Small intestine (tissue), 7 donors: ENCODE data around the gene USP50. TPM values are rescaled to one million over a fixed set of nuclear protein-coding genes. Genes with fewer than 3 reads are reported as not detected.
A peak's percentile ranks its signal among the peaks of the same experiment; 100 is the strongest.
"Not testable (repeated sequence)": the region's sequence is repeated elsewhere in the genome, so short reads cannot be mapped to it uniquely, and the experiment has no call there.

Experiments
- DNase-seq, 2 donors: peaks; one replicate each; pipeline versions ENCODE4 v3.0.0 to v3.0.0-alpha.2; 2013
- FAIRE-seq: peaks from 2 replicates; lab custom pipeline; 2012; peaks lifted over from hg19 to GRCh38; lab: Jason Lieb, UNC
- H3K27ac ChIP-seq, 3 donors: one replicate each; pipeline ENCODE4 v1.5.1; 2013; ENCODE audit warnings: low read length in 2 of 3, mild to moderate bottlenecking in 2 of 3, control low read depth in 1 of 3, inconsistent platforms in 1 of 3, low read depth in 1 of 3, moderate library complexity in 1 of 3
- H3K27me3 ChIP-seq, 3 donors: one replicate each; pipeline ENCODE4 v1.6.1; 2013; ENCODE audit warnings: low read length in 3 of 3, inconsistent platforms in 1 of 3; ENCODE audit not compliant: control insufficient read depth in 3 of 3, insufficient read depth in 3 of 3
- H3K36me3 ChIP-seq, 3 donors: one replicate each; pipeline ENCODE4 v1.6.1; 2013; ENCODE audit warnings: low read length in 3 of 3, inconsistent platforms in 1 of 3, low read depth in 1 of 3, mild to moderate bottlenecking in 1 of 3, moderate library complexity in 1 of 3; ENCODE audit not compliant: control insufficient read depth in 3 of 3, insufficient read depth in 2 of 3
- H3K4me1 ChIP-seq, 3 donors: one replicate each; pipeline ENCODE4 v1.6.1; 2013; ENCODE audit warnings: low read length in 2 of 3, inconsistent platforms in 1 of 3, low read depth in 1 of 3, mild to moderate bottlenecking in 1 of 3, moderate library complexity in 1 of 3; ENCODE audit not compliant: control insufficient read depth in 3 of 3, insufficient read depth in 2 of 3
- H3K4me3 ChIP-seq, 3 donors: one replicate each; pipeline ENCODE4 v1.5.1; 2013; ENCODE audit warnings: low read length in 3 of 3, control low read depth in 1 of 3, inconsistent platforms in 1 of 3, low read depth in 1 of 3, mild to moderate bottlenecking in 1 of 3, moderate library complexity in 1 of 3
- H3K9me3 ChIP-seq, 2 donors: one replicate each; pipeline ENCODE4 v1.6.1; 2013; ENCODE audit warnings: low read depth in 1 of 2, low read length in 1 of 2; ENCODE audit not compliant: control insufficient read depth in 2 of 2, insufficient read depth in 1 of 2
- WGBS, 3 donors: extraction: QIAGEN DNeasy Blood & Tissue Kit; methylation state at CpG; one replicate each; pipeline ENCODE4 v1.1.7; 2013; 5-methylcytosine and 5-hydroxymethylcytosine counted together
- polyA plus RNA-seq, 4 donors: library from polyadenylated mRNA; stranded (reverse) in 3 of 4; unstranded in 1 of 4; fragments of 200-250 nt in 3 of 4; fragments of 120-200 nt in 1 of 4; gene quantifications; one replicate each; pipeline versions ENCODE4 v1.2.1 to v1.2.3, GENCODE V29; 2013
- donor health status: healthy with polysubstance abuse.
- donor health status: control.
- donor health status: control.
- donor health status: Bipolar disorder and iron deficiency.
- donor health status: healthy.

USP50 gene
- polyA plus RNA-seq, 4 donors: not detected

DNA sequence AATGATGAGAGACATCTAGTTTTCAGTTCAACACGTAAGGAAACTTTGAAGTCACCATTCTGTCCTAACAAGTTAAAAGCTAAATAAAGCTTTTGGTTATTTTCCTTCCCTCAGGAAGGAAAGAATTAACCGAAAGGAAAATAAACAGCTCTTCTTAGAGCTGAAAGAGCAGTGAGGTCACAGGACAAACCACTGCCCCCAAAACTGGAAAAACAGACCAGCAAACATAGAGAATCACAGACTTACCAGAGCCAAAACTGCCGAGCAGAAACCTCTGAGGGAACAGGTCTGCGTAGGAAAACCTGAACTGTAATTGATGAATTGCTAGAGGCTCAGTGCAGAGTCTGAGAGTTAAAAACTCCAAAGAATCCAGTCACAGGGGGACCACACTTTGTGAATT is 14.7 kb downstream of the USP50 start:
- H3K9me3 ChIP-seq: no peaks in the 10 kb centered on the region

DNA sequence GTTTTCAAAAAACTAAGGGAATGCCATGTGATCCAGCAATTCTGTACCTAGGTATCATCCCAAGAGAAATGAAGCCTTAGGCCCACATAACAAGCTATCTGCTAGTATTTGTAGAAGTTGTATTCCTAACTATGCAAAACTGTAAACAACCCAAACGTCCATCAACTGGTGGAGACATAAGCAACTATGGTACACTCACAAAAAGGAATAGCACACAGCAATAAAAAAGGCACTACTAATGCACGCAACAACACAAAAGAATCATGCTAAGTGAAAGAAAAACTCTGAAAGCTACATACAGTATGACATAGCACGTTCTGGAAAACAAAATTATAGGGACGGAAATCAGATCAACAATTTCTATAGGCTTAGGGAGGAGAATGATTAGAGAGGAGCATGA is 15.3 kb downstream of the USP50 start:
- DNase-seq (no peak), FAIRE-seq (no peak)
- WGBS, 3 donors: 91 to 94% (median 91%) methylated on average over 4 of the region's 4 CpGs
- no peaks in the 10 kb centered on the region for H3K27me3 ChIP-seq
- no peak overlapping the region for H3K4me3 ChIP-seq
- H3K27ac ChIP-seq: no peak overlapping the region
- no peaks in the 10 kb centered on the region for H3K36me3 ChIP-seq
- no peaks in the 10 kb centered on the region for H3K9me3 ChIP-seq
- H3K4me1 ChIP-seq: no peaks in the 10 kb centered on the region

More for the DNA sequence above, 14.7 kb downstream of the USP50 start:
- no peak for DNase-seq
- Histone ChIP-seq H3K4me3 (no peak overlapping the region), H3K4me1 (no peaks in the 10 kb centered on the region), H3K27ac (no peak overlapping the region), H3K27me3 (no peaks in the 10 kb centered on the region), H3K36me3 (no peaks in the 10 kb centered on the region)
- WGBS, 3 donors: 58 to 82% (median 73%) methylated on average over 4 of the region's 4 CpGs
- no peak for FAIRE-seq

DNA sequence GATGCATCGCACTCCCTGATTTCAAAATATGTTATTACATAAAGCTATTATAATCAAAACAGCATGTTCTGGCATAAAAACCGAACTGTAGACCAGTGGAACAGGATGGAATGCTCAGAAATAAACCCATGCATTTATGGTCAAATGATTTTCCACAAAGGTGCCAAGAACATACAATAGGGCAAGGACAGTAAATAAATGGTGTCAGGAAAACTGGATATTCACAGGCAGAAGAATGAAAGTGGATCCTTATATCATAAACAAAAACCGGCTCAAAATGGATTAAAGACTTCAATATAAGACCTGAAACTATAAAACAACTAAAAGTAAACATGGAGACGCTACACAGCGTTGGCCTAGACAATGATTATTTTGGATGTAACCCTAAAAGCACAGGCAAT is 22.6 kb downstream of the USP50 start:
- FAIRE-seq: no peak
- Histone ChIP-seq H3K36me3 (no peaks in the 10 kb centered on the region), H3K27me3 (no peaks in the 10 kb centered on the region), H3K4me1 (no peaks in the 10 kb centered on the region), H3K9me3 (no peaks in the 10 kb centered on the region), H3K27ac (no peak overlapping the region), H3K4me3 (no peak overlapping the region)
- WGBS, 3 donors: 57 to 76% (median 73%) methylated on average over 5 of the region's 5 CpGs
- no peak for DNase-seq

DNA sequence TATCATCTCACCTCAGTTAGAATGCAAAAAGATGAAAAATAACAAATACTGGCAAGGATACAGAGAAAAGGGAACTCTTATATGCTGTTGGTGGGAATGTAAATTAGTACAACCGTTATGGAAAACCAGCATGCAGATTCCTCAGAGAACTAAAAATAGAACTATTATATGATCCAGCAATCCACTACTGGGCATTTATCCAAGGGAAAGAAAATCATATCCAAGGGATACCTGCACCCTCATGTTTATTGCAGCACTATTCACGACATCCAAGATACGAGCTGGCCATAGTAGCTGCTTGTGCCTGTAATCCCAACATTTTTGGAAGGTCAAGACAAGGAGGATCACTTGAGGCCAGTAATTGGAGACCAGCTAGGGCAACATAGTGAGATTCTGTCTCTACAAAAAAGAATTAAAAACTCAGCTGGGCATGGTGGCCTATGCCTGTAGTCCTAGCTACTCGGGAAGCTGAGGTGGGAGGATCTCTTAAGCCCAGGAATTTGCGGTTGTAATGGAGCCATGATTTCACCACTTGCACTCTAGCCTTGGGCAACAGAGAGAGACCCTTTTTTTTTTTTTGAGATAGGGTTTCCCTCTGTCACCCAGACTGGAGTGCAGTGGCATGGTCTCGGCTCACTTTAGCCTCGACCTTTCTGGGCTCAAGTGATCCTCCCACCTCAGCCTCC is 26.6 kb downstream of the USP50 start:
- no peak overlapping the region for H3K27ac ChIP-seq
- no peaks in the 10 kb centered on the region for H3K27me3 ChIP-seq
- no peaks in the 10 kb centered on the region for H3K36me3 ChIP-seq
- no peaks in the 10 kb centered on the region for H3K9me3 ChIP-seq
- H3K4me1 ChIP-seq: no peaks in the 10 kb centered on the region
- DNase-seq (peak in 1 of 2 donors; percentile 5), FAIRE-seq (no peak)
- 51 to 67% (median 65%) methylated on average over 7 of the region's 7 CpGs for WGBS, 3 donors
- no peak overlapping the region for H3K4me3 ChIP-seq

DNA sequence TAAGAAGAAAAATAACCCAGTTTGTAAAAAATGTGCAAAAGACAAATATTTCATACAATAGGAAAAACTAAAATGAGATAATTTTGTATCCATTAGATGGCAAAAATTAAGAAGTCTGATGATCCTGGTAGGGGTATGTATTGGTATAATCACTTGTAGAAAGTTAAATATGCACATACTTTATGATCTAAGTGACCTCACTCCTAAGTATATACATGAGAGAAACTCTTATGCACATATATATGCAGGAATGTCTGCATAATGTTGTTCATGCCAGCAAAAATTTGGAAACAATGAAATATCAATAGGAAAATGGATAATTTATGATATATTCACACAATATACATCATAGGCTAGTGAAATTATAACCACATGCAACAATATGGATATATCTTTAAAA is 33.5 kb downstream of the USP50 start:
- no peak for DNase-seq
- Histone ChIP-seq H3K27ac (no peak overlapping the region), H3K36me3 (no peaks in the 10 kb centered on the region), H3K4me1 (no peaks in the 10 kb centered on the region), H3K27me3 (no peaks in the 10 kb centered on the region), H3K4me3 (no peak overlapping the region), H3K9me3 (peaks cover 0 to 5% of the 10 kb centered on the region in 2 donors)
- no peak for FAIRE-seq

DNA sequence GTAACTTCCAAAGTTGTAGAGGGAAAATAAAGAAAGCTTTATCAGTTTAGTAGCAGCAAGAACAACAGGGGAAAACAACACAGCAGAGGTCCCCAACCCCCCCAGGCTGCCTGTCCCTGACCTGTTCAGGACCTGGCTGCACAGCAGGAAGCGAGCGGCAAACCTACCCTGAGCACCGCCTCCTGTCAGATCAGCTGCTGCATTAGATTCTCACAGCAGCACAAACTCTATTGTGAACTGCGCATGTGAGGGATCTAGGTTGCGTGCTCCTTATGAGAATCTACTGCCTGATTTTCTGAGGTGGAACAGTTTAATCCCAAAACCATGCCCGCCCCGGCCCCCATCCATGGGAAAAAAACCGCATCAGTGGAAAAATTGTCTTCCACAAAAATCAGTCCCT is 40.3 kb downstream of the USP50 start:
- Histone ChIP-seq H3K36me3 (peaks cover 4 to 18% (median 8%) of the 10 kb centered on the region in 3 donors), H3K4me1 (no peaks in the 10 kb centered on the region), H3K9me3 (no peaks in the 10 kb centered on the region), H3K27me3 (no peaks in the 10 kb centered on the region), H3K4me3 (no peak overlapping the region), H3K27ac (no peak overlapping the region)
- FAIRE-seq (no peak), DNase-seq (no peak)
- WGBS, 3 donors: 78 to 91% (median 88%) methylated on average over 8 of the region's 8 CpGs

DNA sequence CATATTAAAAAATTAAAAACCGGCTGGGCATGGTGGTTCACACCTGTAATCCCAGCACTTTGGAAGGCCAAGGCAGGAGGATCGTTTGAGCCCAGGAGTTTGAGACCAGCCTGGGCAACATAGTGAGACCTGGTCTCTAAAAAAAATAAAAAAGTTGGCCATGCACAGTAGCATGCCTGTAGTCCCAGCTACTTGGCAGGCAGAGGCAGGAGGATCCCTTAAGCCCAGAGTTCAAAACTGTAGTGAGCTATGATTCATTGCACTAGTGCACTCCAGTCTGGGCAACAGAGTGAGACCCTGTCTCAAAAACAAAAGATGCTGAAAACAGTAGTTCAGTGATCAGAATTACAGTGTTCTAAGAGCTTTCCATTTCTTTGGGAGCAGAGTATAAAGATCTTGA is 40.8 kb downstream of the USP50 start:
- not testable (repeated sequence) for H3K27me3 ChIP-seq, DNase-seq, H3K9me3 ChIP-seq, H3K4me1 ChIP-seq, H3K4me3 ChIP-seq, H3K27ac ChIP-seq, FAIRE-seq
- H3K36me3 ChIP-seq: peaks cover 4 to 20% (median 8%) of the 10 kb centered on the region in 3 donors
- WGBS, 3 donors: 85 to 93% (median 91%) methylated on average over 2 of the region's 2 CpGs

DNA sequence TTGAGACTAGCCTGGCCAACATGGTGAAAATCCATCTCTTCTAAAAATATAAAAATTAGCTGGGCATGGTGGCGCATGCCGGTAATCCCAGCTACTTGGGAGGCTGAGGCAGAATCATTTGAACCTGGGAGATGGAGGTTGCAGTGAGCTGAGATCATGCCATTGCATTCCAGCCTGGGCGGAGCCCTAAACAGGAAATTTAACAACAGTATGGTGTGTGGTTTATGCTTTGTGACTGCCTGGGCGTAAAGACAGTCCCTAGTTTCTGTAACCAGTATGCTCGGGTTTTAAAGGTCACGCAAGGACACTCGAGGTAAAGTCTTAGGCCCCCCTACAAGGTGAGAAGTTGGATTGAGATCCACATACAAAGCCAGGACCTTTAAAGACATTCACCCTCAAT is 43.3 kb downstream of the USP50 start:
- H3K27me3 ChIP-seq: no peaks in the 10 kb centered on the region
- no peaks in the 10 kb centered on the region for H3K9me3 ChIP-seq
- H3K4me1 ChIP-seq: no peaks in the 10 kb centered on the region
- H3K36me3 ChIP-seq: peaks cover 13 to 20% (median 14%) of the 10 kb centered on the region in 3 donors
- DNase-seq (no peak), FAIRE-seq (no peak)
- WGBS, 3 donors: 86 to 93% (median 87%) methylated on average over 7 of the region's 7 CpGs
- H3K4me3 ChIP-seq: no peak overlapping the region
- H3K27ac ChIP-seq: no peak overlapping the region

DNA sequence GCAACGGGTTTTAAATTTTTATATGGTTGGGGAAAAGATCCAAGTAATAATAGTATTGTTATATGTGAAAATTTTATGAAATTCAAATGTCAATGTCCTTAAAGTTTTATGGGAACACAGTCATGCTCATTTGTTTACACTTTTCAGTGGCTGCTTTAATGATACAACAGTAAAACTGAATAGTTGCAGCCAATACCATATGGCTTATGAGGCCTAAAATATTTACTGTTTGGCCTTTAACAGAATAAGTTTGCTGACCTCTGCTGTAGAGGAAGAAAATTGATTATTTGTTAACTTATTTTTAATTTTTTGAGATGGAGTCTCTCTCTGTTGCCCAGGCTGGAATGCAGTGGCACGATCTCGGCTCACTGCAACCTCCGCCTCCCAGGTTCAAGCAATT is 44.7 kb downstream of the USP50 start:
- 89 to 95% (median 94%) methylated on average over 4 of the region's 4 CpGs for WGBS, 3 donors

More for the DNA sequence above, 44.7 kb downstream of the USP50 start:
- FAIRE-seq (no peak), DNase-seq (no peak)
- H3K27me3 ChIP-seq: no peaks in the 10 kb centered on the region
- no peaks in the 10 kb centered on the region for H3K4me1 ChIP-seq
- peaks cover 13 to 20% (median 18%) of the 10 kb centered on the region in 3 donors for H3K36me3 ChIP-seq
- H3K4me3 ChIP-seq: no peak overlapping the region
- H3K27ac ChIP-seq: no peak overlapping the region
- H3K9me3 ChIP-seq: no peaks in the 10 kb centered on the region
